Measurements from ENCODE around the gene AEBP1. TPM values are rescaled to one million over a fixed set of nuclear protein-coding genes. Genes with fewer than 3 reads are reported as not detected.

Gene AEBP1
- total RNA-seq, 4 donors from 2014 or later, result 20.1 to 127 (median 58.0) TPM

DNA sequence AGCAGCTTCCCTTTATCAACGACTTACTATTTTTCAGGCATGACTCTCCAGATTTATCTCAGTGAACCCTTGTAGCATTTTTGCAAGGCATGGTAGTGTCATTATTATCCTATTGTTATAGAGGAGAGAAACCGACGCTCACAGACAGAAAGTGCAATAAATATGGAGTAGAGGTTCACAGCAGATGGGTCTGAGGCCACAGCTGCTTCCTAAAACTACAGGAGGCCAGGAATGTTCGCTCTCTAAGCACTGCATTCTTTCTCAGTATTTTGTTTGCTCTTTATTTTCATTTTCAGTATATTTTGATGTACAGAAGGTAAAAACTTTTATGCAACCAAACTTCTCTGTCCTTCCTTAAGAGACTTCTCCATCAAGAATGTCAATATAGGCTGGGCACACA lies 4.5 kb upstream of the AEBP1 start:
- no peak for DNase-seq
- TF ChIP-seq POLR2A (IDR thresholded peaks at IDR 0.05), result no peak
- TF ChIP-seq, protein P1, sequence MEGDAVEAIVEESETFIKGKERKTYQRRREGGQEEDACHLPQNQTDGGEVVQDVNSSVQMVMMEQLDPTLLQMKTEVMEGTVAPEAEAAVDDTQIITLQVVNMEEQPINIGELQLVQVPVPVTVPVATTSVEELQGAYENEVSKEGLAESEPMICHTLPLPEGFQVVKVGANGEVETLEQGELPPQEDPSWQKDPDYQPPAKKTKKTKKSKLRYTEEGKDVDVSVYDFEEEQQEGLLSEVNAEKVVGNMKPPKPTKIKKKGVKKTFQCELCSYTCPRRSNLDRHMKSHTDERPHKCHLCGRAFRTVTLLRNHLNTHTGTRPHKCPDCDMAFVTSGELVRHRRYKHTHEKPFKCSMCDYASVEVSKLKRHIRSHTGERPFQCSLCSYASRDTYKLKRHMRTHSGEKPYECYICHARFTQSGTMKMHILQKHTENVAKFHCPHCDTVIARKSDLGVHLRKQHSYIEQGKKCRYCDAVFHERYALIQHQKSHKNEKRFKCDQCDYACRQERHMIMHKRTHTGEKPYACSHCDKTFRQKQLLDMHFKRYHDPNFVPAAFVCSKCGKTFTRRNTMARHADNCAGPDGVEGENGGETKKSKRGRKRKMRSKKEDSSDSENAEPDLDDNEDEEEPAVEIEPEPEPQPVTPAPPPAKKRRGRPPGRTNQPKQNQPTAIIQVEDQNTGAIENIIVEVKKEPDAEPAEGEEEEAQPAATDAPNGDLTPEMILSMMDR (IDR thresholded peaks at IDR 0.05), result no peak
- no peaks in the 10 kb centered on the region for H3K36me3 ChIP-seq
- H3K27ac ChIP-seq, result no peak overlapping the region
- H3K27me3 ChIP-seq, result peaks cover 0 to 6% of the 10 kb centered on the region in 2 donors
- H3K4me1 ChIP-seq, result peaks cover 0 to 8% (median 2%) of the 10 kb centered on the region in 4 donors
- H3K9me3 ChIP-seq, result no peaks in the 10 kb centered on the region
- no peak overlapping the region for H3K4me3 ChIP-seq

DNA sequence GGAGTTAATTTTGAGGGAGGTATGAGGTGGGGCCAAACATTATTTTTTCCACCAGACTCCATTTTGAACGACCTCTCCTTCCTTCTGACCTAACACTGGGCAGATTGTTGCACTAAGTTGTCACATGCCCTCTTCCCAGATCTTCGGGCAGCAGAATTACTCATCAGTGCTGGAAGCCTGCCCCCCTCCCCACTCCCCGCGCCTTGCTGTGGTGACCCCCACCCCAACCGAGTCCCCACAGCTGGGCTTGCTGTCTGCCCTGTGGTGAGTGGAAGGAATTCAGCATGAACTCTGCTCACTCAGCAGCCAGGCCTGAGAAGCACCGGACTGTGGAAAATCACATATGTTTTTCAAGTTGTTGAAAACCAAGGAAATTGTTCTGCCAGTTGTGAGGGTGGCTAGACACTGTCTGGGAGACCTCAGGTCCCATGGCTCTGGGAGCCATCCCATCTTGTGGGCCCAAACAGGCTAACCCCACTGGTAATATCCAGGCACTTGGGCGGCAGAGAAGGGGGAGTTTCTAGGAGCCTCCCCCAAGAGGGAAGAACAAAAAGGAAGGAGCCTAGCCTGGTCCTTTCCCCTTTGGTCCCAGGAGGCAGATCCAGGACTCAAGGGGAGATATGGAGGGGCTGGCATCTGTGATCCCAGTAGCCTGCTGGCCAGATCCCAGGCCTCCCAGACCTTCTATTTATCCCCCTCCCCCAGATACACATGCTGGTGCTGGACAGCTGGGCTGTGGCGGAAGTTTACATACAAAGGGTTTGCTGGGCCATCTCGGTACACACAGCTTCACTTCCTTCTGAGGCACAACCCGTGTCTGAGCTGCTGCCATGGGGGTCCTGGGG lies 3.5 kb upstream of the AEBP1 start:
- TF ChIP-seq POLR2A (IDR thresholded peaks at IDR 0.05), result no peak
- TF ChIP-seq, protein P1 (IDR thresholded peaks at IDR 0.05), result no peak
- Histone ChIP-seq H3K4me1 (peaks cover 0 to 5% (median 0%) of the 10 kb centered on the region in 4 donors), H3K4me3 (no peak overlapping the region), H3K36me3 (no peaks in the 10 kb centered on the region), H3K9me3 (no peaks in the 10 kb centered on the region), H3K27me3 (peaks cover 0 to 6% of the 10 kb centered on the region in 2 donors), H3K27ac (peak overlapping the region; percentile 43 to 68 (median 64))
- peak in 1 of 3 donors; percentile 41 for DNase-seq

DNA sequence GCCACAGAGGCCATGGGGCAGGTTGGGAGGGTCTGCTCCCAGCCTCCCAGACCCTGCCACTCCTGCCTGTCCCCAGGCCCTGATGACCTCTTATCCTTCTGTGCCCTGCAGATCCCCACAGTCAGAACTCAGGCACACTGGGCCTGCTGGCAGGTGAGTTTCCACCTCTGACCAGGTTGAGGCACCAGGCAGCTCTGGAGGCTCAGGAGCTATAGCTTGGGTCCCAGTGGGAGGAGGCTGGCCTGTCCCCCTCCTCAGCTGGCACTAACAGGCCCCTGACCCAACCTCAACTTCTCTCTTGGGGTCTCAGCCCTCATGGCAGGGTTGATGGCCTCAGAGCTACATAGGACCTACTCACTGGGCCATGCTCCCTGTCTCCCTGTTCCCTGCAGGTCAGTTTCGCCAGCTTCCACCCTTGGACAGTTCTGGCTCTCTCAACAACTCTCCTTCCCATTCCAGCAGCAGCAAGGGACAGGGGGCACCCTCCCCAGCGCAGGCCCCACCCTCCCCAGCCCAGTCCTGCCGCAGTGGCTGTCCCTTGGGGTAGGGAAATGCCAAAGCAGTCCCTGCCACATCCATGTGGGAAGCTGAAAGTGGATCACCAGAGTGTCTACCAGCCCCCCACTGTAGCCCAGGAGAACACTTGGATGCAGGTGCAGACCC lies 2.7 kb upstream of the AEBP1 start:
- no peaks in the 10 kb centered on the region for H3K36me3 ChIP-seq
- H3K27ac ChIP-seq, result peak overlapping the region; percentile 43 to 68 (median 64)
- H3K4me1 ChIP-seq, result peaks cover 0 to 5% (median 0%) of the 10 kb centered on the region in 4 donors
- H3K9me3 ChIP-seq, result no peaks in the 10 kb centered on the region
- no peak for DNase-seq
- H3K27me3 ChIP-seq, result peaks cover 0 to 6% of the 10 kb centered on the region in 2 donors
- H3K4me3 ChIP-seq, result no peak overlapping the region
- TF ChIP-seq, protein P1 (IDR thresholded peaks at IDR 0.05), result no peak
- no peak for TF ChIP-seq POLR2A (IDR thresholded peaks at IDR 0.05)

DNA sequence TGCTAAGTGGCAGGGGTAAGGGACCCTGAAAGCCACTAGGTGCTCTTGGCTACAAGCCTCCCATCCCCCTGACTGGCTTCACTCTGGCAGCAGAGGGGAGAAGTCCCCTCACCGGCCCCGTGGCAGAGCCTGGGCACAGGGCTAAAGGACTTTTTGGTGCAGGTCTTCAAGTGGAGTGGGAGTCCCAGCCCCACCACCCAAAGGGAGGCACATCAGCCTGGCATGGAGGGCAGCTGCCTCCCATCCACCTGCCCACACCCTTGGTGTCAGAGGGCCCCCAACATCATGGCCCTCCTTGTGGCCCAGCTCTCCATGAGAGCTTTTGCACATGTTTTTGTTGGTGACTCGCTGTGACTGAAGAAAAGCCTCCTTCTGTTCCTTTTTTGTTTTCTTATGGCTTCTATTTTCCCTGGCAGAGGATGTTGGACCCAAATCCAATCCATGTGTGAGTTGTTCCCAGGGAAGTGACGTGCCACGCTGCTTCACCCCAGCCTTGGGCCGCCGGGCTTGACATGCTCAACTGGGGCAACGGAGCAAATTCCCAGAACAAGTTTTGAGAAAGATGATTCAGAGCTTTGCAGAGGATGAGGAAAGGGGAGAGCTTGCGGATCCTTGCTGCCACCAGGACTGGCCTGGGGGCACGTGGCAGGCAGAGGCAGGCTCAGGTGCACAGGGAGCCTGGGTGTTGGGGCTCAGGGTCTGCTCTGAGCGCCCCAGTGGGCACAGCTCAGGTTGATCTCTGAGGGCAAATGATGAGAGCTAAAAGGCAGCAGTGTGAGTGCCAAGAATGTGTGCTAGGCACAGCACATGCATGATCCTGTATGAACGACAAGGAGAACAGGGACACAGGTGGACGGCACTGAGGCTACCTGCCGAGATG lies 1.9 kb upstream of the AEBP1 start:
- peak overlapping the region; percentile 26 to 66 (median 52) for H3K27ac ChIP-seq
- H3K4me1 ChIP-seq, result peaks cover 0 to 5% (median 0%) of the 10 kb centered on the region in 4 donors
- no peak for DNase-seq

More for the DNA sequence above, 1.9 kb upstream of the AEBP1 start:
- Histone ChIP-seq H3K9me3 (no peaks in the 10 kb centered on the region), H3K4me3 (no peak overlapping the region), H3K27me3 (peaks cover 0 to 6% of the 10 kb centered on the region in 2 donors), H3K36me3 (no peaks in the 10 kb centered on the region)
- no peak for TF ChIP-seq POLR2A (IDR thresholded peaks at IDR 0.05)
- TF ChIP-seq, protein P1 (IDR thresholded peaks at IDR 0.05), result no peak
